Glutamatergic neuron (in vitro differentiated cells): Measurements from ENCODE around the gene B4GALT1. TPM values are rescaled to one million over a fixed set of nuclear protein-coding genes. Genes with fewer than 3 reads are reported as not detected.

Experiments used
- DNase-seq: peaks from one replicate; pipeline ENCODE4 v3.0.0; 2022
- H3K27ac Mint-ChIP-seq: one replicate; pipeline ENCODE4 v1.8.0; 2020; ENCODE audit warnings: mild to moderate bottlenecking, mixed read lengths, inconsistent platforms; ENCODE audit not compliant: unreplicated experiment
- H3K27me3 Mint-ChIP-seq: one replicate; pipeline ENCODE4 v1.8.0; 2020; ENCODE audit warnings: mild to moderate bottlenecking, moderate library complexity, mixed read lengths, inconsistent platforms; ENCODE audit not compliant: unreplicated experiment
- H3K36me3 Mint-ChIP-seq: one replicate; pipeline ENCODE4 v1.8.0; 2020; ENCODE audit warnings: mild to moderate bottlenecking, mixed read lengths, inconsistent platforms; ENCODE audit not compliant: unreplicated experiment
- H3K4me1 Mint-ChIP-seq: one replicate; pipeline ENCODE4 v1.8.0; 2020; ENCODE audit warnings: mild to moderate bottlenecking, low read depth, mixed read lengths, inconsistent platforms; ENCODE audit not compliant: unreplicated experiment
- H3K4me3 Mint-ChIP-seq: one replicate; pipeline ENCODE4 v1.8.0; 2020; ENCODE audit warnings: mild to moderate bottlenecking, mixed read lengths, inconsistent platforms; ENCODE audit not compliant: unreplicated experiment
- H3K9me3 Mint-ChIP-seq: one replicate; pipeline ENCODE4 v1.8.0; 2020; ENCODE audit warnings: mild to moderate bottlenecking, moderate library complexity, mixed read lengths, inconsistent platforms; ENCODE audit not compliant: unreplicated experiment
- total RNA-seq: library from RNA; stranded (reverse); fragmentation: NEBNext Ultra II Directional; extraction: Animal tissue kit (Norgen Biotek cat#: 25700); gene quantifications from one replicate; pipeline ENCODE4 v1.2.1, GENCODE V29; 2021; ENCODE audit not compliant: unreplicated experiment
- TF ChIP-seq, protein P1 (sequence below): fragments of 200-600 bp; sonication (generic); IDR thresholded peaks from one replicate; pipeline ENCODE4 v1.5.0; 2021; ENCODE audit not compliant: partially characterized antibody, unreplicated experiment

The B4GALT1 gene
- total RNA-seq, 1 donor from 2014 or later = 5.4 TPM

DNA sequence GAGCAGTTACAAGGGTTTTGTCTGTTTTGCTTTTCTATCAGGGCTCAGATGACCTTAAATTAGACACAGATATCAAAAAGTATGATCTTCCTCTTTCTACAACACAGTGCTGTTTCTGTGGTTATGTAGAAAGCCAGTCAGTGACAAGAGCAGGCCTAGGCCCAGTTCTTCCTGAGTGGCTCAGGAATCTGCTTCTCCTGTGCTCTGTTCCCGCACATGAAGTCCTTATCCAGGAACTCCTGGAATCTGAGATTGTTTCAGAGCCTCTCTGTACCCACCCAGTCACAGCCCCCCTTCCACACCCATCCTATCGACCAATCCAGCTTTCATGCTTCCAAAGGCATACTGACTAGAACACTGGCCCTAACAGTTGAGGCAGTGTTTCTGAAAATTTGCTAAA is 50.3 kb downstream of the B4GALT1 start:
- Mint-ChIP-seq H3K4me1 (no peaks in the 10 kb centered on the region), H3K9me3 (no peaks in the 10 kb centered on the region), H3K36me3 (no peaks in the 10 kb centered on the region), H3K4me3 (no peak overlapping the region), H3K27me3 (no peaks in the 10 kb centered on the region), H3K27ac (no peak overlapping the region)
- DNase-seq = no peak
- TF ChIP-seq, protein P1, sequence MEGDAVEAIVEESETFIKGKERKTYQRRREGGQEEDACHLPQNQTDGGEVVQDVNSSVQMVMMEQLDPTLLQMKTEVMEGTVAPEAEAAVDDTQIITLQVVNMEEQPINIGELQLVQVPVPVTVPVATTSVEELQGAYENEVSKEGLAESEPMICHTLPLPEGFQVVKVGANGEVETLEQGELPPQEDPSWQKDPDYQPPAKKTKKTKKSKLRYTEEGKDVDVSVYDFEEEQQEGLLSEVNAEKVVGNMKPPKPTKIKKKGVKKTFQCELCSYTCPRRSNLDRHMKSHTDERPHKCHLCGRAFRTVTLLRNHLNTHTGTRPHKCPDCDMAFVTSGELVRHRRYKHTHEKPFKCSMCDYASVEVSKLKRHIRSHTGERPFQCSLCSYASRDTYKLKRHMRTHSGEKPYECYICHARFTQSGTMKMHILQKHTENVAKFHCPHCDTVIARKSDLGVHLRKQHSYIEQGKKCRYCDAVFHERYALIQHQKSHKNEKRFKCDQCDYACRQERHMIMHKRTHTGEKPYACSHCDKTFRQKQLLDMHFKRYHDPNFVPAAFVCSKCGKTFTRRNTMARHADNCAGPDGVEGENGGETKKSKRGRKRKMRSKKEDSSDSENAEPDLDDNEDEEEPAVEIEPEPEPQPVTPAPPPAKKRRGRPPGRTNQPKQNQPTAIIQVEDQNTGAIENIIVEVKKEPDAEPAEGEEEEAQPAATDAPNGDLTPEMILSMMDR = no peak

DNA sequence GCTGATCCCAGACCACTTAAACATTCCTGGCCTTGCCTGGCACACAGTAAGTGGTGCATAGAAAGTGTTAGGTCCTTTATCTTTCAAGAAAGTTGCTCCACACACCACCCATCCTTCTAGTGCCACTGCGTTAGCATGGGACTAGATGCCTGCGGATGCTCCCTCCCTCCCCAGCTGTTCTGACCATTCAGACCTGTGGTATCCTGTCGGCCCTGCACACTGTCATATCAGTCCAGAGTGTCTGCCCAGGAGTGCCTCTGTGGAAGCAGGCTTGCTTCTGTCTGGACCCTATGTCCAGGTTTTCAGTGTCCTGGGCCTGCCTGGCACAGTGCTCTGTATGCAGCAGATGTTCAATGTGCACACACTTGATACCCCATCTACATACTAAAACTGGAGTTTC is 52.4 kb downstream of the B4GALT1 start:
- H3K4me1 Mint-ChIP-seq = no peaks in the 10 kb centered on the region
- no peaks in the 10 kb centered on the region for H3K9me3 Mint-ChIP-seq
- H3K4me3 Mint-ChIP-seq = no peak overlapping the region
- H3K36me3 Mint-ChIP-seq = no peaks in the 10 kb centered on the region
- TF ChIP-seq, protein P1 = no peak
- no peaks in the 10 kb centered on the region for H3K27me3 Mint-ChIP-seq
- DNase-seq = no peak
- H3K27ac Mint-ChIP-seq = no peak overlapping the region

DNA sequence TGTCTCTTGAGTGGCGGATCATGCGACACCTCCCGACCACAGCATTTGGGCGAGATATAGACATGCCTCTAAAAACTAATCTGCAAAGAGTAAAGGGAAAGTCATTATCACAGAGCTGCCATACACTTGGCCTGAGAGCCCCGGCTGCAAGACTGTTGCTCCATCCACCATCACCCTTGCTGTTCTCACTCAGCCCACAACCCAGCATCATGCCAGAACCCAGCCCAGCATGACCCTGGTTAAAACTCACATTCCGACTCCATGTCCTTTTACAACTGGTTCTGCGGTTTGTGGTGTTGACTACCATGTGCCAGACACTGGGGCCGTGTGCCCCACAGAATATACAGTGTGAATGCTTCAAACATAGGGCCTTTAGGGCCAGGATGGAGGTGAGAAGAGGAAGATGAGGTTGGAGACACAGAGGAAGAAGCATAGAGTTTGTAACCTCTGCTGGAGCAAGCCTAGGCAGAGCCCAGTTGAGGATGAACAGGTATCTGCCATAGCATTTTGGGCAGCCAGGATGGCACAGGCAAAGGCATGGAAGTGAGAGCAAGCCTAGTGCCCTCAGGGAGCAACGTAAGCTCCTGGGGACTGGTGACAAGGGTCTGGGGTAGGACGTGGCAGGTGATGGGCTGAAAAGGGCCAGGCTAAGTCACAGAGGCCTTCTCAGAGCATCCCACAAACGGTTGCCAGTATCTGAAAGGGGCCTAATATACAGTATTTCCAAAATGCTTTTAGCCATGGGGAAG is 53.2 kb downstream of the B4GALT1 start:
- no peak for DNase-seq
- TF ChIP-seq, protein P1 = no peak
- no peaks in the 10 kb centered on the region for H3K4me1 Mint-ChIP-seq
- no peaks in the 10 kb centered on the region for H3K9me3 Mint-ChIP-seq
- H3K27ac Mint-ChIP-seq = no peak overlapping the region
- H3K36me3 Mint-ChIP-seq = no peaks in the 10 kb centered on the region
- no peaks in the 10 kb centered on the region for H3K27me3 Mint-ChIP-seq
- no peak overlapping the region for H3K4me3 Mint-ChIP-seq

DNA sequence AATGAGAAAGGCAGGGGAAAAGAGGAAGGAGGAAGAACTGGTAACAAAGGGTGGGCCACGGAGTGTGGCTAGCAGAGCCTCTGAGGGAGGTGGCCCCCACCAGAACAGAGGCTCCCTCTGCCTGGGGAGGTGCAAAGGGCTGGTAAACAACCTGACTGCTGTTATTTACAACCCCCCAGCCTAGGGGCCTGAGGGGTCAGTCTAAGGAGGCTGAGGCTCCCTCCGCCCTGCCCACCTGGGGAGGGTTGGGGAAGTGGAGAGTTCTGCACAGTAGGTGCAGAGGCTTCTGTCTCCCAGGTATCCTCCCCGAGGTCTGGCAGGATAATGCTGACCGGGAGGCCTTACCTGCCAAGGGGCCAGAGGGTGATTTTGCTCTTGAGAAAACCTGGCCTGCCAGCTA is 55.0 kb downstream of the B4GALT1 start:
- TF ChIP-seq, protein P1 = no peak
- H3K36me3 Mint-ChIP-seq = no peaks in the 10 kb centered on the region

DNA sequence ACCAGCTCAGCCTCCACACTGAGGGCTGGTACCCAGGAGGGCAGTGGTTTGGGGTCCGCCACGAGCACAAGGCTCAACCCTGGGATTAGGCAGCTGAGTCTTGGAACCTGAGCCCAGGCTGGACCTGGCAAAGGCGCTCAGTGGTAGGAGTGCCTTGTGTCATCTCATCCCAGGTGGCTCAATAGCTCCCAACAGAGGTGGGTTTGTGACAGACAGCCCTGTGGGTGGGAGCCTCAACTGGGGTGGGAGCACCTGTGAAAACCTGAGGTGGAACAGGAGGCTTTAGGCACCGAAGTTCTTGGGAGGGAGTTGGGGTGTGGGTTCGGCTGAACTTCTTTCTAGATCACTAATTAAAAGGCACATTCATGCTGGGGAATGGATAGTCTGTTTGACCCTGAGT is 55.5 kb downstream of the B4GALT1 start:
- TF ChIP-seq, protein P1 = no peak
- no peak overlapping the region for H3K27ac Mint-ChIP-seq
- no peak overlapping the region for H3K4me3 Mint-ChIP-seq
- H3K9me3 Mint-ChIP-seq = peaks cover 2% of the 10 kb centered on the region
- H3K4me1 Mint-ChIP-seq = no peaks in the 10 kb centered on the region
- DNase-seq = no peak
- H3K27me3 Mint-ChIP-seq = no peaks in the 10 kb centered on the region
- no peaks in the 10 kb centered on the region for H3K36me3 Mint-ChIP-seq

More for the DNA sequence above, 55.0 kb downstream of the B4GALT1 start:
- Mint-ChIP-seq H3K27ac (no peak overlapping the region), H3K4me3 (no peak overlapping the region), H3K4me1 (no peaks in the 10 kb centered on the region), H3K9me3 (peaks cover 2% of the 10 kb centered on the region), H3K27me3 (no peaks in the 10 kb centered on the region)
- DNase-seq = no peak
